Posterior cingulate gyrus (tissue), 11 donors: ENCODE measurements around the gene RMI2.

Source experiments
- DNase-seq, 10 donors: peaks; one replicate each; pipeline versions ENCODE4 v3.0.0 to v3.0.0-alpha.2; 2020 to 2021; ENCODE audit warnings: mixed read lengths in 3 of 10
- intact Hi-C: fragments of 100-400 bp; cut with DNase I; formaldehyde crosslinking; loops from one replicate; pipeline ENCODE4 v1.15.1; 2023

The RMI2 gene

GRCh38 chr16:11395008-11395948, 50.0 kb downstream of the RMI2 start:
- peak in 3 of 10 donors; percentile 6 to 54 (median 52) for DNase-seq
- intact Hi-C loops: loop anchor here (5.0 to 10.0 kb wide), 2 partner anchors 140 to 417 kb away; no protein-coding TSS in a partner anchor

- DNase-seq: no peak
- intact Hi-C loops: loop anchor here (1.0 to 10.0 kb wide), 4 partner anchors 139 to 416 kb away; no protein-coding TSS in a partner anchor
Observed at GRCh38 chr16:11395949-11396240, 50.6 kb downstream of the RMI2 start.

- intact Hi-C loops: loop anchor here (1.0 to 10.0 kb wide), 4 partner anchors 138 to 416 kb away; no protein-coding TSS in a partner anchor
- peak; percentile 63 to 97 (median 83) for DNase-seq
Observed at GRCh38 chr16:11396241-11397048, 51.2 kb downstream of the RMI2 start.

GRCh38 chr16:11398136-11398535, 52.9 kb downstream of the RMI2 start:
- intact Hi-C loops: loop anchor here (5.0 to 10.0 kb wide), 2 partner anchors 137 to 414 kb away; no protein-coding TSS in a partner anchor
- DNase-seq: peak in 2 of 10 donors; percentile 65 to 77

GRCh38 chr16:11398851-11399250, 53.6 kb downstream of the RMI2 start:
- intact Hi-C loops: loop anchor here (5.0 to 10.0 kb wide), 2 partner anchors 136 to 413 kb away; no protein-coding TSS in a partner anchor
- DNase-seq: peak in 2 of 10 donors; percentile 22 to 39

- intact Hi-C loops: loop anchor here (5.0 to 10.0 kb wide), 2 partner anchors 135 to 413 kb away; no protein-coding TSS in a partner anchor
- DNase-seq: peak in 2 of 10 donors; percentile 55 to 60
Observed at GRCh38 chr16:11399261-11399831, 54.1 kb downstream of the RMI2 start.

GRCh38 chr16:11400076-11400475, 54.8 kb downstream of the RMI2 start:
- peak in 2 of 10 donors; percentile 11 to 58 for DNase-seq
- intact Hi-C loops: no loop called here
